HG03469 (cell line): ENCODE data around the gene REP15.
"Not testable (repeated sequence)": the region's sequence is repeated elsewhere in the genome, so short reads cannot be mapped to it uniquely, and the experiment has no call there.

Experiments used
- ATAC-seq: cut with Tn5 transposase; IDR thresholded peaks from one replicate; pipeline ENCODE4 v1.9.1; 2021; ENCODE audit warnings: mild to moderate bottlenecking, moderate library complexity, moderate number of reproducible peaks; ENCODE audit not compliant: unreplicated experiment

REP15 gene

GRCh38 chr12:27696864-27697564, 767 bp downstream of the REP15 start:
- no peak for ATAC-seq

- ATAC-seq, result peak; percentile 83
Measured at GRCh38 chr12:27703720-27704452, 7.6 kb downstream of the REP15 start.

GRCh38 chr12:27705263-27705662, 9.0 kb downstream of the REP15 start:
- ATAC-seq, result no peak

GRCh38 chr12:27707216-27707615, 11.0 kb downstream of the REP15 start:
- ATAC-seq, result no peak

GRCh38 chr12:27709212-27709931, 13.1 kb downstream of the REP15 start:
- no peak for ATAC-seq

- peak; percentile 27 for ATAC-seq
Measured at GRCh38 chr12:27709932-27710591, 13.8 kb downstream of the REP15 start.

- peak; percentile 93 for ATAC-seq
Measured at GRCh38 chr12:27710592-27711316, 14.5 kb downstream of the REP15 start, which contains the start of gene MRPS35. Gene MRPS35 (plus strand): TSS chr12:27710832. CDS start chr12:27710844, 12 bp downstream.

- ATAC-seq, result no peak
Measured at GRCh38 chr12:27711317-27711682, 15.1 kb downstream of the REP15 start.

GRCh38 chr12:27711967-27712366, 15.7 kb downstream of the REP15 start:
- no peak for ATAC-seq

- no peak for ATAC-seq
Measured at GRCh38 chr12:27723212-27723611, 27.0 kb downstream of the REP15 start.

- no peak for ATAC-seq
Measured at GRCh38 chr12:27730097-27730588, 33.9 kb downstream of the REP15 start.

GRCh38 chr12:27732281-27732680, 36.0 kb downstream of the REP15 start:
- ATAC-seq, result peak; percentile 61

- ATAC-seq, result no peak
Measured at GRCh38 chr12:27733052-27733656, 36.9 kb downstream of the REP15 start.

GRCh38 chr12:27733791-27734190, 37.5 kb downstream of the REP15 start:
- no peak for ATAC-seq

GRCh38 chr12:27734321-27734720, 38.1 kb downstream of the REP15 start:
- not testable (repeated sequence) for ATAC-seq

- no peak for ATAC-seq
Measured at GRCh38 chr12:27743601-27744000, 47.4 kb downstream of the REP15 start.

GRCh38 chr12:27745734-27746133, 49.5 kb downstream of the REP15 start:
- not testable (repeated sequence) for ATAC-seq
